Diencephalon (tissue), 1 donor: ENCODE data around the gene ABCD2. TPM values are rescaled to one million over a fixed set of nuclear protein-coding genes. Genes with fewer than 3 reads are reported as not detected.

Source experiments
- small RNA-seq: library from RNA; depleted of rRNA; stranded (forward); fragments of <200 nt; gene quantifications from one replicate; pipeline ENCODE3, GENCODE V24; 2014
- total RNA-seq: library from RNA; depleted of rRNA; stranded (reverse); fragments of >200 nt; gene quantifications from one replicate; pipeline ENCODE4 v1.2.3, GENCODE V29; 2014

The ABCD2 gene
- 21.0 TPM for total RNA-seq

DNA sequence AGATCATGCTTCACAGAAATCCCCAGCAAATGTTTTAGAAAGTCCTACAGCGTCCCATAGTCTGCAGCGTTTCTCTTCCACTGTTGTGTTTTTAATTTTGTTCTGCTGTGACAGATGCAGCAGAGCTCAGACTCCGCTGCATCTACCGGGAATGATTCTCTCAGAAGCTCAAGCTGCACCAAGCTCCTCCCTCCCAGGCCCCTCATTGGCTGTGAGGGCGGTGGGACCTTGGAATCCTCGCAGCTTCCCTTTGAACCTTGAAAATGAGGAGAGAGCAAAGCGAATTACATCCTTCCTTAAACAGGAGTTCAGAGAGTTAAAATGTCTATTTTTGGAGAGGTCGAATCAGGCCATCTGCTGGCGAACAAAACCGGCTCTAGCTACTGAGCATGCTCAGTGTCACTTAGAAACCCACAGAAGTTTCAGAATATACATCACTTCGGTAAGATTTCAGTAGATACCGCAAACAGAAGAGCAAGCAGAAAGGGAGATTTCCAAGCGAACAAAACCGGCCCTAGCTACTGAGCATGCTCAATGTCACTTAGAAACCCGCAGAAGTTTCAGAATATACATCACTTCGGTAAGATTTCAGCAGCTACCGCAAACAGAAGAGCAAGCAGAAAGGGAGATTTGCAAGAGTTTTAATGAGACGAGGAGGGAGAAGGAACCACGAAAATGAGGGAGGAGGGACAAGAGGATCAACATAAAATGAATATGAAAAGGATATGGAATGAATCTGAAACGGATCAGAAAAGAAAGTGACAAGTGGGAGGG lies at the start of gene ABCD2:
ABCD2 (minus strand) TSS at position 144 of the 774 bp plus-strand sequence. CDS start 188 bp downstream, outside the sequence.

Small RNAs within 50 kb of the gene (small RNA-seq; reads per million reads assigned to genes)
- gene AC121334.2: not detected

Other genes starting within 250 kb of the ABCD2 start
- gene KIF21A, start 176.7 kb downstream of the ABCD2 start, total RNA-seq: 185 TPM